AG04450 (cell line): ENCODE results near the gene SERPINB12. TPM values are rescaled to one million over a fixed set of nuclear protein-coding genes. Genes with fewer than 3 reads are reported as not detected.

ENCODE experiments used
- CTCF ChIA-PET: fragments of 300-600, 350-600 bp; formaldehyde crosslinking; extraction: SDS; loops from one replicate; lab custom pipeline; 2022; ENCODE audit warnings: antibody characterized with exemption, inconsistent platforms; lab: Charles Lee
- POLR2A ChIA-PET: fragments of 350-600 bp; formaldehyde crosslinking; extraction: SDS; loops from one replicate; lab custom pipeline; 2021; ENCODE audit warnings: antibody characterized with exemption, inconsistent platforms; lab: Yijun Ruan, JAX
- DNase-seq: peaks from one replicate; pipeline ENCODE4 v3.0.0-alpha.2; 2011; ENCODE audit warnings: low read depth, low spot score
- H3K27ac ChIP-seq: one replicate; pipeline ENCODE4 v1.5.1; 2012; ENCODE audit warnings: low read depth, low read length, control low read depth
- H3K27me3 ChIP-seq: one replicate; pipeline ENCODE4 v1.6.0; 2012; ENCODE audit warnings: low read length; ENCODE audit not compliant: control insufficient read depth, insufficient read depth
- H3K4me3 ChIP-seq: 2 replicates; pipeline ENCODE4 v1.5.1; 2011; ENCODE audit warnings: mild to moderate bottlenecking, low read depth, low read length, control low read depth
- H3K9me3 ChIP-seq: 2 replicates; pipeline ENCODE4 v1.5.1; 2012; ENCODE audit warnings: low read length; ENCODE audit not compliant: control insufficient read depth, insufficient read depth
- polyA plus RNA-seq: library from polyadenylated mRNA; depleted of rRNA; stranded (reverse); fragments of >200 nt; gene quantifications from 2 replicates; pipeline ENCODE4 v1.2.3, GENCODE V29; 2011
- TF ChIP-seq, protein P1 (sequence below): IDR thresholded peaks from 2 replicates; pipeline ENCODE4 v1.5.1; 2011; ENCODE audit warnings: low read depth, low read length, control low read depth, inconsistent platforms

SERPINB12 gene
- polyA plus RNA-seq, 1 experiment: not detected

DNA sequence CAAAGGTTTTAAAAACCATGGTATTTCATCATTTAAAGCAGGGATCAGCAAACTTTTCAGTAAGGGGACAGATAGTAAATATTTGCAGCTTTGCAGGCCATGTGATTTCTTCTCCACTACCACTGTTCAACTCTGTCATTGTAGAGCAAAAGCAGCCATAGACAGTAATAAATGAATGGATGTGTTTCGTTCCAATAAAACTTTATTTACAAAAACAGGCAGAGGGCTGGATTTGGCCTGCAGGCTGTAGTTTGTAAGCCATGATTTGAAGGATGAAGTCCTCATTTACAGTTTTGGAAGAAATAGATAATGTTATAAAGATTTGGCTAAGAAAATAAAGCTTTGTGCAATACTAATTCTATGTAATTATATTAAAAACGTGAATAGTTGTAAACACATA lies 1.8 kb downstream of the SERPINB12 start:
- POLR2A ChIA-PET: no interaction called here
- TF ChIP-seq, protein P1, sequence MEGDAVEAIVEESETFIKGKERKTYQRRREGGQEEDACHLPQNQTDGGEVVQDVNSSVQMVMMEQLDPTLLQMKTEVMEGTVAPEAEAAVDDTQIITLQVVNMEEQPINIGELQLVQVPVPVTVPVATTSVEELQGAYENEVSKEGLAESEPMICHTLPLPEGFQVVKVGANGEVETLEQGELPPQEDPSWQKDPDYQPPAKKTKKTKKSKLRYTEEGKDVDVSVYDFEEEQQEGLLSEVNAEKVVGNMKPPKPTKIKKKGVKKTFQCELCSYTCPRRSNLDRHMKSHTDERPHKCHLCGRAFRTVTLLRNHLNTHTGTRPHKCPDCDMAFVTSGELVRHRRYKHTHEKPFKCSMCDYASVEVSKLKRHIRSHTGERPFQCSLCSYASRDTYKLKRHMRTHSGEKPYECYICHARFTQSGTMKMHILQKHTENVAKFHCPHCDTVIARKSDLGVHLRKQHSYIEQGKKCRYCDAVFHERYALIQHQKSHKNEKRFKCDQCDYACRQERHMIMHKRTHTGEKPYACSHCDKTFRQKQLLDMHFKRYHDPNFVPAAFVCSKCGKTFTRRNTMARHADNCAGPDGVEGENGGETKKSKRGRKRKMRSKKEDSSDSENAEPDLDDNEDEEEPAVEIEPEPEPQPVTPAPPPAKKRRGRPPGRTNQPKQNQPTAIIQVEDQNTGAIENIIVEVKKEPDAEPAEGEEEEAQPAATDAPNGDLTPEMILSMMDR: no peak
- no peak for DNase-seq
- H3K9me3 ChIP-seq: no peaks in the 10 kb centered on the region
- no peaks in the 10 kb centered on the region for H3K27me3 ChIP-seq
- H3K27ac ChIP-seq: no peak overlapping the region
- H3K4me3 ChIP-seq: no peak overlapping the region
- CTCF ChIA-PET: interaction anchor here (0.6 to 1.4 kb wide), 3 partner anchors 26 to 420 kb away, joined by 3 to 5 read pairs (median 3); no protein-coding TSS in a partner anchor

DNA sequence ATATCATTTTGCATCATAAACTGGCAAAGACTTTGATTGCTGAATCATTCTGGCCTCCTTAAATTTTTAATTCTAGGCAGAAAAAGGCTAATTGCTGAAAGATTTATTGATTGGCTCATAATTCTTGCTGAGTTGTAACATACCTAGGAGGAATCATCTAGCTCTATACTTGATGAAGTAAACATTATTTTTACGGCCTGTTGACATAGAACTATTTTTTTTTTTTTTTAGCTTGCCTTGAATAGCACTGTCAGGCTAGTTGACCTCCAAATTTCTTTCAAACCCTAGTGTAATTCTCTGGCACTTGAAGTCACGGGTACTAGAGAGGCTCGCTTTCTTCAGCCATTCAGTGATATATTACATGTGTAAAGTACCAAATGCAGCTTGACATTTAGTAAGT lies 2.8 kb downstream of the SERPINB12 start:
- DNase-seq: no peak
- H3K27me3 ChIP-seq: no peaks in the 10 kb centered on the region
- H3K4me3 ChIP-seq: no peak overlapping the region
- ChIA-PET CTCF (interaction anchor here (1.2 to 1.4 kb wide), 2 partner anchors 33 to 419 kb away, joined by 3 to 5 read pairs; no protein-coding TSS in a partner anchor), POLR2A (no interaction called here)
- TF ChIP-seq, protein P1: no peak
- H3K27ac ChIP-seq: no peak overlapping the region
- H3K9me3 ChIP-seq: no peaks in the 10 kb centered on the region

- TF ChIP-seq, protein P1: no peak
- no peak overlapping the region for H3K27ac ChIP-seq
- DNase-seq: no peak
- H3K9me3 ChIP-seq: no peaks in the 10 kb centered on the region
- no peaks in the 10 kb centered on the region for H3K27me3 ChIP-seq
- no peak overlapping the region for H3K4me3 ChIP-seq
- POLR2A ChIA-PET: no interaction called here
- CTCF ChIA-PET: interaction anchor here (1.9 to 4.3 kb wide), 3 partner anchors 28 to 293 kb away, joined by 8 to 17 read pairs (median 9); no protein-coding TSS in a partner anchor
These were observed 7.9 kb downstream of the SERPINB12 start for GRCh38 chr18:63550068-63550467.

GRCh38 chr18:63551769-63552168 lies 9.6 kb downstream of the SERPINB12 start:
- DNase-seq: no peak
- Histone ChIP-seq H3K9me3 (no peaks in the 10 kb centered on the region), H3K27ac (no peak overlapping the region), H3K27me3 (peaks cover 3% of the 10 kb centered on the region), H3K4me3 (no peak overlapping the region)
- ChIA-PET CTCF (interaction anchor here (1.7 to 3.1 kb wide), 3 partner anchors 27 to 190 kb away, joined by 5 to 19 read pairs (median 10); no protein-coding TSS in a partner anchor), POLR2A (no interaction called here)
- TF ChIP-seq, protein P1: no peak

GRCh38 chr18:63552581-63552980 lies 10.4 kb downstream of the SERPINB12 start:
- CTCF ChIA-PET: interaction anchor here (1.7 to 3.1 kb wide), 3 partner anchors 26 to 189 kb away, joined by 5 to 19 read pairs (median 10); no protein-coding TSS in a partner anchor
- H3K4me3 ChIP-seq: no peak overlapping the region
- H3K27ac ChIP-seq: no peak overlapping the region
- no peak for DNase-seq
- no peaks in the 10 kb centered on the region for H3K9me3 ChIP-seq
- TF ChIP-seq, protein P1: no peak
- peaks cover 5% of the 10 kb centered on the region for H3K27me3 ChIP-seq
- POLR2A ChIA-PET: no interaction called here
